RWPE2 (cell line): ENCODE results near the gene OSBPL3.

Source experiments
- ATAC-seq: fragments of 200-7000 bp; cut with Tn5 transposase; 3 replicates; pipeline ENCODE4 v1.9.1; 2021; ENCODE audit warnings: low read depth
- DNase-seq: peaks from one replicate; pipeline ENCODE4 v3.0.0-alpha.2; 2020; ENCODE audit warnings: low spot score
- H3K27ac ChIP-seq: fragments of 450-650 bp; 2 replicates; pipeline ENCODE4 v1.5.1; 2017; ENCODE audit warnings: mild to moderate bottlenecking; ENCODE audit not compliant: poor library complexity, severe bottlenecking
- H3K27me3 ChIP-seq: fragments of 250-450 bp; sonication (Bioruptor Pico); 2 replicates; pipeline ENCODE4 v1.5.1; 2021; ENCODE audit warnings: mild to moderate bottlenecking, moderate library complexity; ENCODE audit not compliant: insufficient read depth, poor library complexity, severe bottlenecking
- H3K36me3 ChIP-seq: fragments of 250-450 bp; sonication (Bioruptor Pico); 2 replicates; pipeline ENCODE4 v1.5.1; 2020; ENCODE audit warnings: low read depth, mild to moderate bottlenecking, moderate library complexity
- H3K4me1 ChIP-seq: fragments of 250-450 bp; sonication (Bioruptor Pico); 2 replicates; pipeline ENCODE4 v1.5.1; 2021; ENCODE audit warnings: mild to moderate bottlenecking, moderate library complexity; ENCODE audit not compliant: insufficient read depth, poor library complexity, severe bottlenecking
- H3K4me3 ChIP-seq: fragments of 250-450 bp; sonication (Bioruptor Pico); 2 replicates; pipeline ENCODE4 v1.5.1; 2021; ENCODE audit warnings: mild to moderate bottlenecking, moderate library complexity; ENCODE audit not compliant: severe bottlenecking
- H3K9me3 ChIP-seq: fragments of 250-450 bp; sonication (Bioruptor Pico); 2 replicates; pipeline ENCODE4 v1.5.1; 2021; ENCODE audit warnings: mild to moderate bottlenecking, moderate library complexity; ENCODE audit not compliant: severe bottlenecking
- CTCF ChIP-seq: fragments of 450-650 bp; IDR thresholded peaks from one replicate; pipeline ENCODE4 v1.5.1; 2017; ENCODE audit warnings: mild to moderate bottlenecking, moderate library complexity; ENCODE audit not compliant: poor library complexity, severe bottlenecking

Gene OSBPL3

GRCh38 chr7:24885305-24885704 is 94.7 kb downstream of the OSBPL3 start:
- no peaks in the 10 kb centered on the region for H3K27me3 ChIP-seq
- no peak for TF ChIP-seq CTCF
- ATAC-seq = no peak
- H3K27ac ChIP-seq = no peak overlapping the region
- no peaks in the 10 kb centered on the region for H3K9me3 ChIP-seq
- H3K36me3 ChIP-seq = peaks cover 26% of the 10 kb centered on the region
- H3K4me1 ChIP-seq = peaks cover 11% of the 10 kb centered on the region
- H3K4me3 ChIP-seq = no peak overlapping the region
- DNase-seq = no peak

GRCh38 chr7:24884401-24884800 is 95.6 kb downstream of the OSBPL3 start:
- DNase-seq (no peak), ATAC-seq (no peak)
- no peak for TF ChIP-seq CTCF
- no peaks in the 10 kb centered on the region for H3K9me3 ChIP-seq
- H3K27me3 ChIP-seq = no peaks in the 10 kb centered on the region
- H3K36me3 ChIP-seq = peaks cover 18% of the 10 kb centered on the region
- no peak overlapping the region for H3K4me3 ChIP-seq
- no peak overlapping the region for H3K27ac ChIP-seq
- peaks cover 11% of the 10 kb centered on the region for H3K4me1 ChIP-seq

- Histone ChIP-seq H3K9me3 (no peaks in the 10 kb centered on the region), H3K36me3 (peaks cover 17% of the 10 kb centered on the region), H3K4me1 (peaks cover 11% of the 10 kb centered on the region), H3K27ac (peak overlapping the region; percentile 10), H3K4me3 (no peak overlapping the region), H3K27me3 (no peaks in the 10 kb centered on the region)
- DNase-seq (no peak), ATAC-seq (no peak)
- TF ChIP-seq CTCF = no peak
Observed at GRCh38 chr7:24883622-24884013, 96.4 kb downstream of the OSBPL3 start.

- Histone ChIP-seq H3K4me1 (peaks cover 11% of the 10 kb centered on the region), H3K4me3 (no peak overlapping the region), H3K36me3 (peaks cover 17% of the 10 kb centered on the region), H3K9me3 (no peaks in the 10 kb centered on the region), H3K27ac (peak overlapping the region; percentile 10), H3K27me3 (no peaks in the 10 kb centered on the region)
- no peak for TF ChIP-seq CTCF
- DNase-seq (no peak), ATAC-seq (peak; percentile 88)
Observed at GRCh38 chr7:24882989-24883621, 96.9 kb downstream of the OSBPL3 start.

- H3K27ac ChIP-seq = no peak overlapping the region
Observed at GRCh38 chr7:24881623-24882022, 98.4 kb downstream of the OSBPL3 start.

More at GRCh38 chr7:24881623-24882022, 98.4 kb downstream of the OSBPL3 start:
- no peak overlapping the region for H3K4me3 ChIP-seq
- H3K4me1 ChIP-seq = peaks cover 11% of the 10 kb centered on the region
- peaks cover 21% of the 10 kb centered on the region for H3K36me3 ChIP-seq
- 0 out of 3 replicates have a peak, but pooled peaks have one; percentile 40 for ATAC-seq
- DNase-seq = no peak
- H3K9me3 ChIP-seq = no peaks in the 10 kb centered on the region
- peak; percentile 12 for TF ChIP-seq CTCF
- no peaks in the 10 kb centered on the region for H3K27me3 ChIP-seq
